ENCODE measurements around the gene TNIP1. TPM values are rescaled to one million over a fixed set of nuclear protein-coding genes. Genes with fewer than 3 reads are reported as not detected.

The TNIP1 gene
- total and polyA plus RNA-seq, 10 donors, result 67.7 to 260 (median 199) TPM

GRCh38 chr5:150993826-150994412 is 86.9 kb downstream of the TNIP1 start:
- WGBS, 5 donors, result 85 to 100% (median 90%) methylated on average over 1 of the region's 1 CpG
- Histone ChIP-seq H3K36me3 (no peaks in the 10 kb centered on the region), H3K27ac (no peak overlapping the region), H3K9me3 (peaks cover 0 to 30% (median 20%) of the 10 kb centered on the region in 8 donors), H3K4me3 (no peak overlapping the region), H3K4me1 (no peaks in the 10 kb centered on the region), H3K27me3 (replicated peaks in 1 of 7) (no peaks in the 10 kb centered on the region)
- TF ChIP-seq CTCF (IDR thresholded peaks at IDR 0.05 in 8 of 11, conservative IDR thresholded peaks at IDR 0.05 in 3 of 11) (no peak), POLR2AphosphoS5 (IDR thresholded peaks at IDR 0.05) (no peak), POLR2A (IDR thresholded peaks at IDR 0.05) (no peak)
- intact Hi-C loops (cut with DNase I; ENCODE audit: low total_unique reads), result no loop called here
- DNase-seq, result no peak

- intact Hi-C loops (cut with DNase I; ENCODE audit: low total_unique reads), result no loop called here
These were observed 87.4 kb downstream of the TNIP1 start for GRCh38 chr5:150993422-150993821.

GRCh38 chr5:150992705-150993104 is 88.1 kb downstream of the TNIP1 start:
- Histone ChIP-seq H3K27me3 (replicated peaks in 1 of 7) (no peaks in the 10 kb centered on the region), H3K9me3 (peaks cover 0 to 30% (median 20%) of the 10 kb centered on the region in 8 donors), H3K36me3 (no peaks in the 10 kb centered on the region), H3K27ac (no peak overlapping the region), H3K4me3 (no peak overlapping the region), H3K4me1 (no peaks in the 10 kb centered on the region)
- DNase-seq, result no peak
- TF ChIP-seq POLR2A (IDR thresholded peaks at IDR 0.05) (no peak), POLR2AphosphoS5 (IDR thresholded peaks at IDR 0.05) (no peak)
- intact Hi-C loops (cut with DNase I; ENCODE audit: low total_unique reads), result no loop called here
- WGBS, 5 donors, result 91 to 98% (median 96%) methylated on average over 6 of the region's 6 CpGs

More at GRCh38 chr5:150993422-150993821, 87.4 kb downstream of the TNIP1 start:
- Histone ChIP-seq H3K4me1 (no peaks in the 10 kb centered on the region), H3K36me3 (no peaks in the 10 kb centered on the region), H3K27me3 (replicated peaks in 1 of 7) (no peaks in the 10 kb centered on the region), H3K27ac (no peak overlapping the region), H3K4me3 (no peak overlapping the region), H3K9me3 (peaks cover 0 to 30% (median 20%) of the 10 kb centered on the region in 8 donors)
- WGBS, 5 donors, result 93 to 100% (median 98%) methylated on average over 2 of the region's 2 CpGs
- no peak for DNase-seq
- TF ChIP-seq POLR2AphosphoS5 (IDR thresholded peaks at IDR 0.05) (no peak), CTCF (IDR thresholded peaks at IDR 0.05 in 8 of 11, conservative IDR thresholded peaks at IDR 0.05 in 3 of 11) (no peak), POLR2A (IDR thresholded peaks at IDR 0.05) (no peak)

GRCh38 chr5:150989695-150990094 is 91.1 kb downstream of the TNIP1 start:
- intact Hi-C loops (cut with DNase I; ENCODE audit: low total_unique reads), result no loop called here

More at GRCh38 chr5:150989695-150990094, 91.1 kb downstream of the TNIP1 start:
- 69 to 76% (median 75%) methylated on average over 3 of the region's 3 CpGs for WGBS, 5 donors
- no peak overlapping the region for H3K4me3 ChIP-seq
- no peaks in the 10 kb centered on the region for H3K4me1 ChIP-seq
- TF ChIP-seq POLR2AphosphoS5 (IDR thresholded peaks at IDR 0.05) (no peak), POLR2A (IDR thresholded peaks at IDR 0.05) (no peak), CTCF (IDR thresholded peaks at IDR 0.05 in 8 of 11, conservative IDR thresholded peaks at IDR 0.05 in 3 of 11) (no peak)
- no peaks in the 10 kb centered on the region for H3K36me3 ChIP-seq
- peaks cover 0 to 26% (median 14%) of the 10 kb centered on the region in 8 donors for H3K9me3 ChIP-seq
- no peak overlapping the region for H3K27ac ChIP-seq
- no peak for DNase-seq
- H3K27me3 ChIP-seq (replicated peaks in 1 of 7), result no peaks in the 10 kb centered on the region

Data from spleen (tissue), 11 donors.